ENCODE results near the gene GPER1.

DNA sequence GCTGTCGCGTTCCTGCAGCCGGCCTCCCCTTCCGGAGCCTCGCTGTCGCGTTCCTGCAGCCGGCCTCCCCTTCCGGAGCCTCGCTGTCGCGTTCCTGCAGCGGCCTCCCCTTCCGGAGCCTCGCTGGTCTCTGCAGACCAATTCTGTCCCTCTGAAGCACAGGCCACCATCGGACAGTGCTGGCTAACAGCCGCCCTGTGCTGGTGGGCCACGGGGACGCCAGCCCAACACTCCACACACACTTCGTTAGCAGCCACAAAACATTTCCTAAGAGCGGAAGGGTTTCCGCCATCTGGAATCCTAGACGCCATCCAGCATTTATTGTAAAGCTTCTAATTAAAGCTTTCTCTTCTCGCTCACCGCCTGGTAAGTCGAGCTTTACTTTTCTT lies 11.2 kb downstream of the GPER1 start:
- TF ChIP-seq, protein P1, sequence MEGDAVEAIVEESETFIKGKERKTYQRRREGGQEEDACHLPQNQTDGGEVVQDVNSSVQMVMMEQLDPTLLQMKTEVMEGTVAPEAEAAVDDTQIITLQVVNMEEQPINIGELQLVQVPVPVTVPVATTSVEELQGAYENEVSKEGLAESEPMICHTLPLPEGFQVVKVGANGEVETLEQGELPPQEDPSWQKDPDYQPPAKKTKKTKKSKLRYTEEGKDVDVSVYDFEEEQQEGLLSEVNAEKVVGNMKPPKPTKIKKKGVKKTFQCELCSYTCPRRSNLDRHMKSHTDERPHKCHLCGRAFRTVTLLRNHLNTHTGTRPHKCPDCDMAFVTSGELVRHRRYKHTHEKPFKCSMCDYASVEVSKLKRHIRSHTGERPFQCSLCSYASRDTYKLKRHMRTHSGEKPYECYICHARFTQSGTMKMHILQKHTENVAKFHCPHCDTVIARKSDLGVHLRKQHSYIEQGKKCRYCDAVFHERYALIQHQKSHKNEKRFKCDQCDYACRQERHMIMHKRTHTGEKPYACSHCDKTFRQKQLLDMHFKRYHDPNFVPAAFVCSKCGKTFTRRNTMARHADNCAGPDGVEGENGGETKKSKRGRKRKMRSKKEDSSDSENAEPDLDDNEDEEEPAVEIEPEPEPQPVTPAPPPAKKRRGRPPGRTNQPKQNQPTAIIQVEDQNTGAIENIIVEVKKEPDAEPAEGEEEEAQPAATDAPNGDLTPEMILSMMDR (IDR thresholded peaks at IDR 0.05; ENCODE audit: low read depth, low read length, poor library complexity, severe bottlenecking): no peak
- TF ChIP-seq EZH2phosphoT487 (IDR thresholded peaks at IDR 0.05; ENCODE audit: borderline replicate concordance, low read length): no peak
